Spleen (tissue), 11 donors: ENCODE data around the gene SERPINB5. TPM values are rescaled to one million over a fixed set of nuclear protein-coding genes. Genes with fewer than 3 reads are reported as not detected.
A peak's percentile ranks its signal among the peaks of the same experiment; 100 is the strongest.

Experiments
- DNase-seq: peaks from one replicate; pipeline ENCODE4 v3.0.0-alpha.2; 2020
- H3K27ac ChIP-seq, 8 donors: fragments of 200-600 bp; sonication (generic) in 7 of 8; 1 replicate in 4 of 8; 2 replicates in 4 of 8; pipeline versions ENCODE4 v1.5.0 to v1.8.0; 2016 to 2021; ENCODE audit warnings: inconsistent platforms in 4 of 8, mild to moderate bottlenecking in 4 of 8, moderate library complexity in 1 of 8
- H3K27me3 ChIP-seq, 7 donors: fragments of 200-600 bp; sonication (generic) in 6 of 7; replicated peaks in 1 of 7; 1 replicate in 4 of 7; 2 replicates in 3 of 7; pipeline versions ENCODE4 v1.5.0 to v1.8.0; 2016 to 2021; ENCODE audit warnings: inconsistent platforms in 3 of 7, mild to moderate bottlenecking in 1 of 7
- H3K36me3 ChIP-seq, 6 donors: fragments of 200-600 bp; sonication (generic) in 5 of 6; 1 replicate in 4 of 6; 2 replicates in 2 of 6; pipeline versions ENCODE4 v1.5.0 to v1.8.0; 2016 to 2021; ENCODE audit warnings: inconsistent platforms in 2 of 6
- H3K4me1 ChIP-seq, 6 donors: fragments of 200-600 bp; sonication (generic) in 5 of 6; 1 replicate in 3 of 6; 2 replicates in 3 of 6; pipeline versions ENCODE4 v1.5.0 to v1.8.0; 2016 to 2021; ENCODE audit warnings: inconsistent platforms in 3 of 6
- H3K4me3 ChIP-seq, 8 donors: fragments of 200-600 bp; sonication (generic) in 7 of 8; 1 replicate in 4 of 8; 2 replicates in 4 of 8; pipeline versions ENCODE4 v1.5.0 to v1.8.0; 2016 to 2021; ENCODE audit warnings: inconsistent platforms in 4 of 8, mild to moderate bottlenecking in 4 of 8, moderate library complexity in 2 of 8
- H3K9me3 ChIP-seq, 8 donors: fragments of 200-600 bp; sonication (generic) in 7 of 8; 1 replicate in 4 of 8; 2 replicates in 4 of 8; pipeline versions ENCODE4 v1.5.0 to v1.8.0; 2016 to 2021; ENCODE audit warnings: inconsistent platforms in 4 of 8
- CTCF ChIP-seq, 11 experiments: fragments of 200-600 bp in 7 of 11; fragments of 450-650 bp in 4 of 11; sonication (generic) in 4 of 11; IDR thresholded peaks in 8 of 11; conservative IDR thresholded peaks in 3 of 11; 1 replicate in 7 of 11; 2 replicates in 4 of 11; pipeline versions ENCODE4 v1.4.0 to v1.8.0; 2016 to 2021; ENCODE audit warnings: antibody characterized with exemption in 11 of 11, inconsistent platforms in 4 of 11, mild to moderate bottlenecking in 1 of 11
- POLR2A ChIP-seq, 3 donors: fragments of 450-650 bp; IDR thresholded peaks; one replicate each; pipeline ENCODE4 v1.5.1; 2017; ENCODE audit warnings: antibody characterized with exemption in 3 of 3, mild to moderate bottlenecking in 1 of 3
- POLR2AphosphoS5 ChIP-seq, 3 donors: sonication (generic); formaldehyde crosslinking; IDR thresholded peaks; one replicate each; pipeline ENCODE4 v1.5.1; 2017; ENCODE audit warnings: antibody characterized with exemption in 3 of 3
- WGBS, 5 donors: extraction: QIAGEN DNeasy Blood & Tissue Kit in 3 of 5; methylation state at CpG; one replicate each; pipeline versions ENCODE4 v1.1.5 to v1.1.7; 2013 to 2018; 5-methylcytosine and 5-hydroxymethylcytosine counted together
- intact Hi-C: fragments of 100-400 bp; cut with DNase I; formaldehyde crosslinking; loops from one replicate; pipeline ENCODE4 v1.15.0; 2023; ENCODE audit warnings: low total_unique reads
- polyA plus RNA-seq, 3 donors: library from polyadenylated mRNA; stranded (reverse); fragments of 200-250 nt; gene quantifications; one replicate each; pipeline ENCODE4 v1.2.1, GENCODE V29; 2013
- total RNA-seq, 7 donors: library from RNA; depleted of rRNA in 3 of 7; stranded (reverse); fragments of >200 nt in 3 of 7; fragmentation: NEBNext Ultra II Directional in 4 of 7; extraction: Animal tissue kit (Norgen Biotek cat#: 25700) in 4 of 7; gene quantifications; one replicate each; pipeline versions ENCODE4 v1.1.0 to v1.2.1, GENCODE V29; 2016 to 2021
- donor health status: healthy with polysubstance abuse.
- donor health status: DM: no; HTN: no; CAD: no; lungs with moderate emphysema.
- donor health status: DM: no; HTN: no; CAD: no.
- donor health status: Bipolar disorder and iron deficiency.
- donor health status: healthy.
- donor health status: DM: no; HTN: no; CAD: no.
- donor health status: DM: yes; HTN: yes; CAD: no.

SERPINB5 gene
- total and polyA plus RNA-seq, 10 donors: 0.02 TPM; not detected in 9

- H3K9me3 ChIP-seq: no peaks in the 10 kb centered on the region
- H3K27ac ChIP-seq: no peak overlapping the region
- no peak overlapping the region for H3K4me3 ChIP-seq
- TF ChIP-seq CTCF (IDR thresholded peaks at IDR 0.05 in 8 of 11, conservative IDR thresholded peaks at IDR 0.05 in 3 of 11) (no peak), POLR2AphosphoS5 (IDR thresholded peaks at IDR 0.05) (no peak), POLR2A (IDR thresholded peaks at IDR 0.05) (no peak)
- H3K36me3 ChIP-seq: no peaks in the 10 kb centered on the region
- DNase-seq: no peak
- intact Hi-C loops: no loop called here
- H3K4me1 ChIP-seq: no peaks in the 10 kb centered on the region
- WGBS, 5 donors: 83 to 93% (median 90%) methylated on average over 2 of the region's 2 CpGs
- H3K27me3 ChIP-seq: no peaks in the 10 kb centered on the region
Observed at GRCh38 chr18:63495675-63496074, 18.9 kb downstream of the SERPINB5 start.

- Histone ChIP-seq H3K4me3 (no peak overlapping the region), H3K4me1 (no peaks in the 10 kb centered on the region), H3K9me3 (no peaks in the 10 kb centered on the region), H3K36me3 (no peaks in the 10 kb centered on the region), H3K27me3 (peaks cover 0 to 26% (median 0%) of the 10 kb centered on the region in 7 donors), H3K27ac (no peak overlapping the region)
- DNase-seq: no peak
- WGBS, 5 donors: 51 to 75% (median 59%) methylated on average over 2 of the region's 2 CpGs
- intact Hi-C loops: no loop called here
- TF ChIP-seq CTCF (IDR thresholded peaks at IDR 0.05 in 8 of 11, conservative IDR thresholded peaks at IDR 0.05 in 3 of 11) (peak in 5 of 11 experiments; percentile 18 to 46 (median 35)), POLR2A (IDR thresholded peaks at IDR 0.05) (no peak)
Observed at GRCh38 chr18:63505566-63506335, 29.0 kb downstream of the SERPINB5 start.

GRCh38 chr18:63506336-63506646 is 29.5 kb downstream of the SERPINB5 start:
- no peaks in the 10 kb centered on the region for H3K36me3 ChIP-seq
- intact Hi-C loops: no loop called here
- no peaks in the 10 kb centered on the region for H3K4me1 ChIP-seq
- no peak overlapping the region for H3K4me3 ChIP-seq
- no peak overlapping the region for H3K27ac ChIP-seq
- H3K9me3 ChIP-seq: no peaks in the 10 kb centered on the region
- WGBS, 5 donors: 42 to 71% (median 63%) methylated on average over 3 of the region's 3 CpGs
- TF ChIP-seq POLR2AphosphoS5 (IDR thresholded peaks at IDR 0.05) (no peak), CTCF (IDR thresholded peaks at IDR 0.05 in 8 of 11, conservative IDR thresholded peaks at IDR 0.05 in 3 of 11) (peak in 2 of 11 experiments; percentile 6 to 12)
- no peak for DNase-seq
- peaks cover 0 to 30% (median 0%) of the 10 kb centered on the region in 7 donors for H3K27me3 ChIP-seq

- intact Hi-C loops: no loop called here
- Histone ChIP-seq H3K27me3 (peaks cover 0 to 30% (median 0%) of the 10 kb centered on the region in 7 donors), H3K9me3 (no peaks in the 10 kb centered on the region), H3K4me3 (no peak overlapping the region), H3K36me3 (no peaks in the 10 kb centered on the region), H3K27ac (no peak overlapping the region), H3K4me1 (no peaks in the 10 kb centered on the region)
- TF ChIP-seq POLR2A (IDR thresholded peaks at IDR 0.05) (no peak), CTCF (IDR thresholded peaks at IDR 0.05 in 8 of 11, conservative IDR thresholded peaks at IDR 0.05 in 3 of 11) (no peak), POLR2AphosphoS5 (IDR thresholded peaks at IDR 0.05) (no peak)
- WGBS, 5 donors: 16 to 30% (median 20%) methylated on average over 3 of the region's 3 CpGs
- DNase-seq: no peak
Observed at GRCh38 chr18:63508596-63508995, 31.8 kb downstream of the SERPINB5 start.
